HEK293T (cell line): Measurements from ENCODE around the gene OSBPL3.

Experiments
- BHLHE40 ChIP-seq: fragments of 450-650 bp; IDR thresholded peaks from 2 replicates; pipeline ENCODE4 v1.6.1; 2016; ENCODE audit warnings: mild to moderate bottlenecking, moderate library complexity, borderline replicate concordance
- CTBP1 ChIP-seq: fragments of 450-650 bp; IDR thresholded peaks from 2 replicates; pipeline ENCODE4 v1.6.1; 2016; ENCODE audit warnings: borderline replicate concordance
- FOXM1 ChIP-seq: fragments of 450-650 bp; IDR thresholded peaks from 2 replicates; pipeline ENCODE4 v1.6.1; 2017; ENCODE audit warnings: mild to moderate bottlenecking, borderline replicate concordance
- HDGF ChIP-seq: fragments of 450-650 bp; IDR thresholded peaks from 2 replicates; pipeline ENCODE4 v1.6.1; 2017; ENCODE audit warnings: antibody characterized with exemption, borderline replicate concordance
- NFRKB ChIP-seq: fragments of 450-650 bp; IDR thresholded peaks from 2 replicates; pipeline ENCODE4 v1.6.1; 2016; ENCODE audit warnings: mild to moderate bottlenecking, moderate library complexity
- SP1 ChIP-seq: fragments of 450-650 bp; IDR thresholded peaks from 2 replicates; pipeline ENCODE4 v1.6.1; 2017
- TARDBP ChIP-seq: fragments of 450-650 bp; IDR thresholded peaks from 2 replicates; pipeline ENCODE4 v1.6.1; 2016
- TF ChIP-seq, protein P1 (sequence below): fragments of 450-650 bp; IDR thresholded peaks from 2 replicates; pipeline ENCODE4 v1.6.1; 2016

- TF ChIP-seq, protein P1, sequence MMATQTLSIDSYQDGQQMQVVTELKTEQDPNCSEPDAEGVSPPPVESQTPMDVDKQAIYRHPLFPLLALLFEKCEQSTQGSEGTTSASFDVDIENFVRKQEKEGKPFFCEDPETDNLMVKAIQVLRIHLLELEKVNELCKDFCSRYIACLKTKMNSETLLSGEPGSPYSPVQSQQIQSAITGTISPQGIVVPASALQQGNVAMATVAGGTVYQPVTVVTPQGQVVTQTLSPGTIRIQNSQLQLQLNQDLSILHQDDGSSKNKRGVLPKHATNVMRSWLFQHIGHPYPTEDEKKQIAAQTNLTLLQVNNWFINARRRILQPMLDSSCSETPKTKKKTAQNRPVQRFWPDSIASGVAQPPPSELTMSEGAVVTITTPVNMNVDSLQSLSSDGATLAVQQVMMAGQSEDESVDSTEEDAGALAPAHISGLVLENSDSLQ = no peak
- TF ChIP-seq SP1 (no peak), CTBP1 (no peak), BHLHE40 (no peak), FOXM1 (no peak), TARDBP (no peak), NFRKB (no peak), HDGF (no peak)
Measured at GRCh38 chr7:24885305-24885704, 94.7 kb downstream of the OSBPL3 start.
